H1 (cell line): ENCODE measurements around the gene RGS13. TPM values are rescaled to one million over a fixed set of nuclear protein-coding genes. Genes with fewer than 3 reads are reported as not detected.

ENCODE experiments used
- CTCF ChIA-PET: fragments of 300-600 bp; sonication (Branson Sonifier 250); formaldehyde crosslinking; loops from one replicate; lab custom pipeline; 2021; ENCODE audit not compliant: partially characterized antibody; lab: Charles Lee
- POLR2A ChIA-PET: fragments of 300-600 bp; sonication (Branson Sonifier 250); formaldehyde crosslinking; loops from one replicate; lab custom pipeline; 2021; ENCODE audit warnings: inconsistent platforms; ENCODE audit not compliant: partially characterized antibody; lab: Charles Lee
- DNase-seq, 2 experiments: peaks; one replicate each; pipeline versions ENCODE4 v3.0.0 to v3.0.0-alpha.2; 2010 to 2022; ENCODE audit warnings: low spot score in 2 of 2, low read depth in 1 of 2, mixed read lengths in 1 of 2
- FAIRE-seq: peaks from 2 replicates; lab custom pipeline; 2011; peaks lifted over from hg19 to GRCh38; lab: Jason Lieb, UNC
- H2AFZ ChIP-seq: 2 replicates; pipeline ENCODE4 v1.8.1; 2012; ENCODE audit warnings: low read length, inconsistent platforms
- H2AK5ac ChIP-seq: 2 replicates; pipeline ENCODE4 v1.6.1; 2013; ENCODE audit warnings: low read depth, low read length
- H2BK120ac ChIP-seq: replicated peaks from 2 replicates; pipeline ENCODE3; 2013; ENCODE audit warnings: low read depth, low read length, inconsistent platforms
- H2BK12ac ChIP-seq: 2 replicates; pipeline ENCODE4 v1.6.1; 2013; ENCODE audit warnings: low read depth, low read length
- H2BK15ac ChIP-seq: 2 replicates; pipeline ENCODE4 v1.6.1; 2013; ENCODE audit warnings: low read length
- H2BK20ac ChIP-seq: 2 replicates; pipeline ENCODE4 v1.6.1; 2013; ENCODE audit warnings: low read length
- H2BK5ac ChIP-seq: 2 replicates; pipeline ENCODE4 v1.6.1; 2013; ENCODE audit warnings: low read depth, low read length
- H3K14ac ChIP-seq: 2 replicates; pipeline ENCODE4 v1.6.1; 2013; ENCODE audit warnings: inconsistent platforms; ENCODE audit not compliant: insufficient read length
- H3K18ac ChIP-seq: 2 replicates; pipeline ENCODE4 v1.6.1; 2013; ENCODE audit warnings: low read length; ENCODE audit errors: extremely low read depth
- H3K23ac ChIP-seq: 2 replicates; pipeline ENCODE4 v1.6.1; 2013; ENCODE audit warnings: inconsistent platforms; ENCODE audit not compliant: insufficient read length
- H3K23me2 ChIP-seq: 2 replicates; pipeline ENCODE4 v1.6.1; 2013; ENCODE audit warnings: low read depth, low read length
- H3K27ac ChIP-seq: 2 replicates; pipeline ENCODE4 v1.6.1; 2011; ENCODE audit warnings: low read depth, low read length, inconsistent platforms
- H3K27me3 ChIP-seq, 4 experiments: replicated peaks in 1 of 4; 1 replicate in 1 of 4; 2 replicates in 3 of 4; pipeline versions ENCODE4 v1.6.1 to v1.8.1; 2011 to 2013; ENCODE audit warnings: low read length in 3 of 4, mild to moderate bottlenecking in 3 of 4, inconsistent platforms in 2 of 4, mixed read lengths in 2 of 4, moderate library complexity in 1 of 4; ENCODE audit not compliant: control insufficient read depth in 3 of 4, insufficient read depth in 3 of 4; ENCODE audit errors: extremely low read depth in 1 of 4
- H3K36me3 ChIP-seq, 4 experiments: 2 replicates each; pipeline versions ENCODE4 v1.6.1 to v1.8.1; 2011 to 2013; ENCODE audit warnings: mild to moderate bottlenecking in 4 of 4, low read length in 3 of 4, moderate library complexity in 2 of 4, control low read depth in 1 of 4, inconsistent platforms in 1 of 4; ENCODE audit not compliant: insufficient read depth in 4 of 4, control insufficient read depth in 2 of 4
- H3K4ac ChIP-seq: replicated peaks from 2 replicates; pipeline ENCODE3; 2013; ENCODE audit warnings: low read length, low read depth, mixed read lengths, inconsistent platforms; ENCODE audit not compliant: insufficient read length
- H3K4me1 ChIP-seq, 4 experiments: replicated peaks in 1 of 4; 1 replicate in 1 of 4; 2 replicates in 3 of 4; pipeline versions ENCODE4 v1.6.1 to v1.8.1; 2011 to 2013; ENCODE audit warnings: low read length in 3 of 4, inconsistent platforms in 2 of 4, mixed read lengths in 1 of 4; ENCODE audit not compliant: insufficient read depth in 4 of 4, control insufficient read depth in 3 of 4
- H3K4me2 ChIP-seq, 2 experiments: 2 replicates each; pipeline versions ENCODE4 v1.6.1 to v1.8.1; 2011 to 2013; ENCODE audit warnings: low read depth in 2 of 2, low read length in 2 of 2, control low read depth in 1 of 2, inconsistent platforms in 1 of 2, mild to moderate bottlenecking in 1 of 2; ENCODE audit not compliant: insufficient read depth in 1 of 2
- H3K4me3 ChIP-seq, 4 experiments: fragments of 200-600, 300-600 bp in 1 of 4; sonication (generic), shearing (Covaris generic), sonication (Bioruptor Twin) in 1 of 4; 2 replicates each; pipeline versions ENCODE4 v1.5.1 to v1.8.1; 2011 to 2016; ENCODE audit warnings: low read length in 4 of 4, low read depth in 3 of 4, control low read depth in 2 of 4, inconsistent platforms in 2 of 4, mild to moderate bottlenecking in 2 of 4, mixed read lengths in 1 of 4, moderate library complexity in 1 of 4; ENCODE audit not compliant: insufficient read depth in 2 of 4; ENCODE audit errors: extremely low read depth in 1 of 4
- H3K56ac ChIP-seq: replicated peaks from 2 replicates; pipeline ENCODE3; 2013; ENCODE audit warnings: low read depth, mild to moderate bottlenecking, mixed read lengths, low read length, inconsistent platforms; ENCODE audit not compliant: insufficient read length
- H3K79me1 ChIP-seq: 2 replicates; pipeline ENCODE4 v1.6.1; 2013; ENCODE audit warnings: low read depth, low read length, control low read depth
- H3K79me2 ChIP-seq, 2 experiments: 2 replicates each; pipeline versions ENCODE4 v1.6.1 to v1.8.1; 2012 to 2013; ENCODE audit warnings: low read length in 2 of 2, mild to moderate bottlenecking in 2 of 2, inconsistent platforms in 1 of 2; ENCODE audit not compliant: insufficient read depth in 2 of 2, control insufficient read depth in 1 of 2
- H3K9ac ChIP-seq, 4 experiments: replicated peaks in 1 of 4; 1 replicate in 1 of 4; 2 replicates in 3 of 4; pipeline versions ENCODE4 v1.6.1 to v1.8.1; 2011 to 2013; ENCODE audit warnings: low read depth in 3 of 4, low read length in 3 of 4, control low read depth in 2 of 4, mild to moderate bottlenecking in 2 of 4, moderate library complexity in 2 of 4, inconsistent platforms in 1 of 4; ENCODE audit errors: extremely low read depth in 1 of 4
- H3K9me3 ChIP-seq, 2 experiments: 2 replicates each; pipeline versions ENCODE4 v1.6.1 to v1.8.1; 2012 to 2013; ENCODE audit warnings: mild to moderate bottlenecking in 2 of 2, moderate library complexity in 2 of 2, control low read depth in 1 of 2, inconsistent platforms in 1 of 2, low read depth in 1 of 2, low read length in 1 of 2, mixed read lengths in 1 of 2; ENCODE audit not compliant: insufficient read depth in 2 of 2
- H4K20me1 ChIP-seq, 2 experiments: replicated peaks in 1 of 2; 2 replicates each; pipeline versions ENCODE3 to v1.8.1; 2011 to 2013; ENCODE audit warnings: inconsistent platforms in 2 of 2, low read length in 2 of 2, mild to moderate bottlenecking in 1 of 2; ENCODE audit not compliant: insufficient read depth in 2 of 2, control insufficient read depth in 1 of 2
- H4K5ac ChIP-seq: 2 replicates; pipeline ENCODE4 v1.6.1; 2013; ENCODE audit warnings: low read length, low read depth, mixed read lengths, inconsistent platforms; ENCODE audit not compliant: insufficient read length
- H4K8ac ChIP-seq: 2 replicates; pipeline ENCODE4 v1.8.0; 2013; ENCODE audit warnings: mild to moderate bottlenecking, moderate library complexity, low read length, inconsistent platforms; ENCODE audit not compliant: insufficient read depth; ENCODE audit errors: extremely low read depth
- H4K91ac ChIP-seq: replicated peaks from 2 replicates; pipeline ENCODE3; 2013; ENCODE audit warnings: low read length, mixed read lengths, inconsistent platforms; ENCODE audit not compliant: insufficient read length
- CTBP2 ChIP-seq: IDR thresholded peaks from 2 replicates; pipeline ENCODE4 v1.7.0; 2011; ENCODE audit warnings: borderline replicate concordance, mild to moderate bottlenecking, moderate library complexity, mixed read lengths, low read length; ENCODE audit not compliant: insufficient read depth, insufficient read length
- JUN ChIP-seq: IDR thresholded peaks from 2 replicates; pipeline ENCODE4 v1.6.1; 2011; ENCODE audit warnings: low read depth, mild to moderate bottlenecking, improper control_type of control experiment, low read length
- KDM4A ChIP-seq: IDR thresholded peaks from one replicate; pipeline ENCODE4 v1.7.1; 2012; ENCODE audit warnings: low read depth, mild to moderate bottlenecking, moderate library complexity, low read length, inconsistent platforms; ENCODE audit not compliant: severe bottlenecking
- MAFK ChIP-seq: IDR thresholded peaks from 2 replicates; pipeline ENCODE4 v1.6.1; 2012; ENCODE audit warnings: low read depth, mild to moderate bottlenecking, improper control_type of control experiment, low read length
- POLR2A ChIP-seq, 2 experiments: IDR thresholded peaks; 1 replicate in 1 of 2; 2 replicates in 1 of 2; pipeline ENCODE4 v1.6.1; 2011; ENCODE audit warnings: low read depth in 2 of 2, low read length in 2 of 2, mild to moderate bottlenecking in 2 of 2; ENCODE audit errors: control extremely low read depth in 1 of 2
- RFX5 ChIP-seq: IDR thresholded peaks from 2 replicates; pipeline ENCODE4 v1.6.1; 2011; ENCODE audit warnings: low read depth, low read length, improper control_type of control experiment, borderline replicate concordance
- RXRA ChIP-seq: IDR thresholded peaks from 2 replicates; pipeline ENCODE4 v1.6.1; 2011; ENCODE audit warnings: low read depth, mild to moderate bottlenecking, low read length, moderate library complexity; ENCODE audit not compliant: insufficient read depth
- SIRT6 ChIP-seq: IDR thresholded peaks from one replicate; pipeline ENCODE4 v1.7.1; 2012; ENCODE audit warnings: low read length, inconsistent platforms
- SP2 ChIP-seq: IDR thresholded peaks from 2 replicates; pipeline ENCODE4 v1.6.1; 2012; ENCODE audit warnings: mild to moderate bottlenecking, low read length, inconsistent platforms
- TBP ChIP-seq: IDR thresholded peaks from 2 replicates; pipeline ENCODE4 v1.6.1; 2011; ENCODE audit warnings: low read depth, low read length, improper control_type of control experiment
- YY1 ChIP-seq: IDR thresholded peaks from 2 replicates; pipeline ENCODE4 v1.6.1; 2011; ENCODE audit warnings: low read depth, mild to moderate bottlenecking, low read length
- ZNF274 ChIP-seq: IDR thresholded peaks from 2 replicates; pipeline ENCODE4 v1.7.0; 2012; ENCODE audit warnings: low read length, borderline replicate concordance; ENCODE audit errors: extremely low read depth
- WGBS, 2 experiments: shearing (Covaris generic) in 1 of 2; methylation state at CpG; one replicate each; pipeline versions ENCODE4 v1.1.6 to v1.1.7; 2013 to 2015; ENCODE audit warnings: low lambda C conversion rate in 2 of 2, mixed read lengths in 2 of 2, inconsistent platforms in 1 of 2, low coverage in 1 of 2, missing lambda C conversion rate in 1 of 2; ENCODE audit not compliant: insufficient replicate concordance in 2 of 2, insufficient coverage in 1 of 2, insufficient read length in 1 of 2; ENCODE audit errors: extremely low coverage in 1 of 2, missing lambda C conversion rate in 1 of 2; 5-methylcytosine and 5-hydroxymethylcytosine counted together
- polyA plus RNA-seq, 7 experiments: library from polyadenylated mRNA; depleted of rRNA in 3 of 7; stranded (reverse) in 5 of 7; unstranded in 2 of 7; fragments of >200 nt in 5 of 7; fragments of 200-250 nt in 2 of 7; gene quantifications; 1 replicate in 5 of 7; 2 replicates in 1 of 7; 4 replicates in 1 of 7; pipeline versions ENCODE4 v1.2.1 to v1.2.3, GENCODE V29; 2011 to 2013; ENCODE audit warnings: missing spikeins in 2 of 7, mixed read lengths in 2 of 7
- total RNA-seq: library from RNA; stranded (reverse); fragmentation: NEBNext Ultra II Directional; extraction: Animal tissue kit (Norgen Biotek cat#: 25700); gene quantifications from 2 replicates; pipeline ENCODE4 v1.2.1, GENCODE V29; 2021
- TF ChIP-seq, protein P1 (sequence below), 3 experiments: IDR thresholded peaks; 1 replicate in 2 of 3; 2 replicates in 1 of 3; pipeline versions ENCODE4 v1.5.1 to v1.6.1; 2011; ENCODE audit warnings: low read length in 3 of 3, mild to moderate bottlenecking in 3 of 3, inconsistent platforms in 2 of 3, low read depth in 1 of 3, moderate library complexity in 1 of 3; ENCODE audit not compliant: insufficient read depth in 1 of 3; ENCODE audit errors: control extremely low read depth in 1 of 3

The RGS13 gene
- total and polyA plus RNA-seq, 2 of the 8 experiments (the other 6 are each of a cell fraction or from before 2014, with no cell fraction given): not detected

- no peak overlapping the region for H4K5ac ChIP-seq
- CTCF ChIA-PET: interaction anchor here (0.6 to 0.8 kb wide), 4 partner anchors 20 to 593 kb away, joined by 3 to 4 read pairs (median 3); no protein-coding TSS in a partner anchor
- no peak for TF ChIP-seq KDM4A
- TF ChIP-seq SP2: no peak
- TF ChIP-seq YY1: no peak
- no peak for TF ChIP-seq CTBP2
- no peak for TF ChIP-seq JUN
- no peak for TF ChIP-seq SIRT6
- TF ChIP-seq MAFK: no peak
- no peak for TF ChIP-seq ZNF274
- no peak for TF ChIP-seq RFX5
- no peak for TF ChIP-seq TBP
- TF ChIP-seq, protein P1, sequence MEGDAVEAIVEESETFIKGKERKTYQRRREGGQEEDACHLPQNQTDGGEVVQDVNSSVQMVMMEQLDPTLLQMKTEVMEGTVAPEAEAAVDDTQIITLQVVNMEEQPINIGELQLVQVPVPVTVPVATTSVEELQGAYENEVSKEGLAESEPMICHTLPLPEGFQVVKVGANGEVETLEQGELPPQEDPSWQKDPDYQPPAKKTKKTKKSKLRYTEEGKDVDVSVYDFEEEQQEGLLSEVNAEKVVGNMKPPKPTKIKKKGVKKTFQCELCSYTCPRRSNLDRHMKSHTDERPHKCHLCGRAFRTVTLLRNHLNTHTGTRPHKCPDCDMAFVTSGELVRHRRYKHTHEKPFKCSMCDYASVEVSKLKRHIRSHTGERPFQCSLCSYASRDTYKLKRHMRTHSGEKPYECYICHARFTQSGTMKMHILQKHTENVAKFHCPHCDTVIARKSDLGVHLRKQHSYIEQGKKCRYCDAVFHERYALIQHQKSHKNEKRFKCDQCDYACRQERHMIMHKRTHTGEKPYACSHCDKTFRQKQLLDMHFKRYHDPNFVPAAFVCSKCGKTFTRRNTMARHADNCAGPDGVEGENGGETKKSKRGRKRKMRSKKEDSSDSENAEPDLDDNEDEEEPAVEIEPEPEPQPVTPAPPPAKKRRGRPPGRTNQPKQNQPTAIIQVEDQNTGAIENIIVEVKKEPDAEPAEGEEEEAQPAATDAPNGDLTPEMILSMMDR (IDR thresholded peaks at IDR 0.05; ENCODE audit: control extremely low read depth in 1 of 3, insufficient read depth in 1 of 3, low read depth in 1 of 3, low read length in 3 of 3): no peak
- no peak for TF ChIP-seq POLR2A (IDR thresholded peaks at IDR 0.05; ENCODE audit: control extremely low read depth in 1 of 2, low read depth in 2 of 2, low read length in 2 of 2)
- TF ChIP-seq RXRA: no peak
Measured at GRCh38 chr1:192698731-192699130, 62.8 kb downstream of the RGS13 start.

More at GRCh38 chr1:192698731-192699130, 62.8 kb downstream of the RGS13 start:
- Histone ChIP-seq H3K56ac (no peak overlapping the region), H4K8ac (no peak overlapping the region), H3K14ac (no peak overlapping the region), H2BK5ac (no peak overlapping the region), H4K20me1 (no peaks in the 10 kb centered on the region), H2AK5ac (no peak overlapping the region), H2BK120ac (no peak overlapping the region), H2AFZ (no peak overlapping the region), H2BK12ac (no peak overlapping the region), H3K9ac (no peak overlapping the region), H3K79me2 (no peaks in the 10 kb centered on the region), H3K79me1 (no peaks in the 10 kb centered on the region), H3K4ac (no peak overlapping the region), H3K4me1 (no peaks in the 10 kb centered on the region), H3K27ac (no peak overlapping the region), H3K9me3 (no peaks in the 10 kb centered on the region), H3K4me3 (no peak overlapping the region), H4K91ac (no peak overlapping the region), H3K23ac (no peak overlapping the region), H2BK20ac (no peak overlapping the region), H3K4me2 (no peak overlapping the region), H3K18ac (no peak overlapping the region), H3K23me2 (no peaks in the 10 kb centered on the region), H3K27me3 (no peaks in the 10 kb centered on the region), H3K36me3 (no peaks in the 10 kb centered on the region), H2BK15ac (no peak overlapping the region)
- POLR2A ChIA-PET: interaction anchor here (0.6 kb wide), 1 partner anchor 50 kb away, joined by 4 read pairs; no protein-coding TSS in a partner anchor
- no peak for FAIRE-seq
- no peak for DNase-seq
- WGBS, 2 experiments: 89% methylated on average over 11 of the region's 11 CpGs; no CpG with 5 or more reads in 1 of the 2 experiments
